Lower leg skin (tissue), 3 donors: ENCODE data around the gene FAM193A.

ENCODE experiments used
- CTCF ChIP-seq, 3 donors: fragments of 450-650 bp; IDR thresholded peaks; one replicate each; pipeline ENCODE4 v1.5.1; 2016; ENCODE audit warnings: antibody characterized with exemption in 3 of 3, mild to moderate bottlenecking in 3 of 3, moderate library complexity in 2 of 3
- POLR2A ChIP-seq, 2 donors: fragments of 450-650 bp; IDR thresholded peaks; one replicate each; pipeline ENCODE4 v1.6.1; 2016 to 2017; ENCODE audit warnings: antibody characterized with exemption in 2 of 2, mild to moderate bottlenecking in 1 of 2, moderate library complexity in 1 of 2

GRCh38 chr4:2667428-2667827 is 131.0 kb downstream of the FAM193A start:
- TF ChIP-seq CTCF (IDR thresholded peaks at IDR 0.05) (no peak), POLR2A (IDR thresholded peaks at IDR 0.05) (no peak)
